Left ventricle myocardium inferior (tissue), 1 donor: Measurements from ENCODE around the gene PRIMA1. TPM values are rescaled to one million over a fixed set of nuclear protein-coding genes. Genes with fewer than 3 reads are reported as not detected.
A peak's percentile ranks its signal among the peaks of the same experiment; 100 is the strongest.

Experiments used
- DNase-seq: peaks from one replicate; pipeline ENCODE4 v3.0.0-alpha.2; 2020
- H3K27ac ChIP-seq: fragments of 200-600 bp; replicated peaks from 2 replicates; pipeline ENCODE4 v1.8.0; 2021
- H3K27me3 ChIP-seq: fragments of 200-600 bp; 2 replicates; pipeline ENCODE4 v1.8.0; 2021; ENCODE audit warnings: low read depth
- H3K36me3 ChIP-seq: fragments of 200-600 bp; 2 replicates; pipeline ENCODE4 v1.8.0; 2021
- H3K4me1 ChIP-seq: fragments of 200-600 bp; 2 replicates; pipeline ENCODE4 v1.8.0; 2021
- H3K4me3 ChIP-seq: fragments of 200-600 bp; 2 replicates; pipeline ENCODE4 v1.8.0; 2021; ENCODE audit warnings: mild to moderate bottlenecking, moderate library complexity
- H3K9me3 ChIP-seq: fragments of 200-600 bp; replicated peaks from 2 replicates; pipeline ENCODE4 v1.8.0; 2021
- intact Hi-C: fragments of 100-400 bp; cut with micrococcal nuclease; formaldehyde crosslinking; loops from one replicate; pipeline ENCODE4 v1.11.0; 2022
- long read RNA-seq: library from polyadenylated mRNA; unstranded; transcript quantifications from one replicate; pipeline ENCODE4 v2.0.0, GENCODE V29; 2021
- total RNA-seq: library from RNA; stranded (reverse); fragmentation: NEBNext Ultra II Directional; extraction: Animal tissue kit (Norgen Biotek cat#: 25700); gene quantifications from one replicate; pipeline ENCODE4 v1.2.1, GENCODE V29; 2021
- TF ChIP-seq, protein P1 (sequence below): fragments of 200-600 bp; IDR thresholded peaks from 2 replicates; pipeline ENCODE4 v1.8.0; 2021; ENCODE audit warnings: antibody characterized with exemption, mild to moderate bottlenecking, borderline replicate concordance
- donor health status: DM: no; HTN: yes; CAD: no; lungs with severe emphysema.

Gene PRIMA1, protein sequence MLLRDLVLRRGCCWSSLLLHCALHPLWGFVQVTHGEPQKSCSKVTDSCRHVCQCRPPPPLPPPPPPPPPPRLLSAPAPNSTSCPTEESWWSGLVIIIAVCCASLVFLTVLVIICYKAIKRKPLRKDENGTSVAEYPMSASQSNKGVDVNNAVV
- total RNA-seq, result 7.3 TPM
- long read RNA-seq, partial matches to known transcripts, result 0 of 11 reads
- long read RNA-seq, other reads (novel, unspliced or antisense), result 11 of 11 reads

DNA sequence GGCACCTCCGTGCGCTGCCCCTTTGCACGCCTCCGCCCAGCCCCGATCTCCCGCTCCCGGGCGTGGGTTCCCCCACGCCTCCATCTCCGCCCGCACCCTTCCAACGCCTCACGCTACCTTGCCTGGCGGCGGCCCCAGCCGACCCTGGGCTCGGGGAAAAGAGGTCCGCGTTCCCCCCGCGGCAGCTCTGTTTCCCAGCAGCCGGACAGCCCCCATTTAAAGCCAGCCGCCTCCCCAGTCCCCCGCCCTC is at the start of gene PRIMA1:
PRIMA1 (minus strand) TSS at position 193 of the 250 bp plus-strand sequence. CDS start 767 bp downstream, outside the sequence.
- Histone ChIP-seq H3K4me1 (peaks cover 28% of the 10 kb centered on the region), H3K36me3 (no peaks in the 10 kb centered on the region), H3K9me3 (no peaks in the 10 kb centered on the region), H3K27me3 (peaks cover 57% of the 10 kb centered on the region), H3K4me3 (peak within 1 kb of the TSS; percentile 74), H3K27ac (peak within 1 kb of the TSS; percentile 85)
- TF ChIP-seq, protein P1, sequence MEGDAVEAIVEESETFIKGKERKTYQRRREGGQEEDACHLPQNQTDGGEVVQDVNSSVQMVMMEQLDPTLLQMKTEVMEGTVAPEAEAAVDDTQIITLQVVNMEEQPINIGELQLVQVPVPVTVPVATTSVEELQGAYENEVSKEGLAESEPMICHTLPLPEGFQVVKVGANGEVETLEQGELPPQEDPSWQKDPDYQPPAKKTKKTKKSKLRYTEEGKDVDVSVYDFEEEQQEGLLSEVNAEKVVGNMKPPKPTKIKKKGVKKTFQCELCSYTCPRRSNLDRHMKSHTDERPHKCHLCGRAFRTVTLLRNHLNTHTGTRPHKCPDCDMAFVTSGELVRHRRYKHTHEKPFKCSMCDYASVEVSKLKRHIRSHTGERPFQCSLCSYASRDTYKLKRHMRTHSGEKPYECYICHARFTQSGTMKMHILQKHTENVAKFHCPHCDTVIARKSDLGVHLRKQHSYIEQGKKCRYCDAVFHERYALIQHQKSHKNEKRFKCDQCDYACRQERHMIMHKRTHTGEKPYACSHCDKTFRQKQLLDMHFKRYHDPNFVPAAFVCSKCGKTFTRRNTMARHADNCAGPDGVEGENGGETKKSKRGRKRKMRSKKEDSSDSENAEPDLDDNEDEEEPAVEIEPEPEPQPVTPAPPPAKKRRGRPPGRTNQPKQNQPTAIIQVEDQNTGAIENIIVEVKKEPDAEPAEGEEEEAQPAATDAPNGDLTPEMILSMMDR, result no peak
- intact Hi-C loops, result no loop called here
- DNase-seq, result no peak

DNA sequence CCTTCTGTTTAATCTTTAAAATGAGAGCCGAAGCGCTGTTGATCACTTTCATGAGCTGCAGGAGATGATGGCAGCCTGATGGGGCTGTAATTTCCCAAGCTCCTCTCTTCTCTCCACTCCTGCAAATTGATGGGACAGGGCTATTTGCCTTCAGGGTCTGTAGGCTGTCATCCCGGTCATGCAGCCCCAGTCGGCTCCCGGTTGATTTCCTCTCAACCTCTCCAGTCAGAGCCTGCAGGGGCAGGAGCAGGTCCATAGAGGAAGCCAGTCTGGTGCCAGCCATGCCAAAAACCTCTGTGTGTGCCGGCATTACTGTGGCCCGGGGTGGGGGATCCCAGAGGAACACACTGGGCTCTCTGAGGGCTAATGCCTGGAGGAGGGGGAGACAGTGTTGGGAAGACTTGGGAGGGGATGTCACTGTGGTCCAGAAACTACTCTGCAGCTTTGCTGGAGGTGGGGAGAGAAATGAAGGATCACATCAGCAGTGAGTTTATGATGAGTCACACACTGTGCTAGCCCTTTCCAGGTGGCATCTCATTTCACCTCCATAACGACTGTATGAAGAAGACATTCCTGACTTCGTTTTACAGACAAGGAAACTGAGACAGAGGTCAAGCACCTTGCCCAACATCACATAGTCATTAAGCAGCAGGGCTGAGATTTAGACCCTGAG is 46.5 kb upstream of the PRIMA1 start:
- Histone ChIP-seq H3K4me1 (no peaks in the 10 kb centered on the region), H3K27ac (no peak overlapping the region), H3K36me3 (no peaks in the 10 kb centered on the region), H3K4me3 (no peak overlapping the region), H3K27me3 (peaks cover 52% of the 10 kb centered on the region), H3K9me3 (no peaks in the 10 kb centered on the region)
- TF ChIP-seq, protein P1, result no peak
- intact Hi-C loops, result no loop called here
- DNase-seq, result no peak

- Histone ChIP-seq H3K36me3 (no peaks in the 10 kb centered on the region), H3K4me3 (no peak overlapping the region), H3K9me3 (no peaks in the 10 kb centered on the region), H3K4me1 (no peaks in the 10 kb centered on the region), H3K27ac (no peak overlapping the region), H3K27me3 (peaks cover 35% of the 10 kb centered on the region)
- TF ChIP-seq, protein P1, result no peak
- intact Hi-C loops, result no loop called here
- peak; percentile 48 for DNase-seq
Observed at GRCh38 chr14:93832665-93833064, 44.4 kb upstream of the PRIMA1 start.

- Histone ChIP-seq H3K36me3 (no peaks in the 10 kb centered on the region), H3K27me3 (peaks cover 30% of the 10 kb centered on the region), H3K9me3 (no peaks in the 10 kb centered on the region), H3K27ac (no peak overlapping the region), H3K4me1 (no peaks in the 10 kb centered on the region), H3K4me3 (no peak overlapping the region)
- TF ChIP-seq, protein P1, result no peak
- intact Hi-C loops, result no loop called here
- no peak for DNase-seq
Observed at GRCh38 chr14:93832081-93832480, 43.8 kb upstream of the PRIMA1 start.

DNA sequence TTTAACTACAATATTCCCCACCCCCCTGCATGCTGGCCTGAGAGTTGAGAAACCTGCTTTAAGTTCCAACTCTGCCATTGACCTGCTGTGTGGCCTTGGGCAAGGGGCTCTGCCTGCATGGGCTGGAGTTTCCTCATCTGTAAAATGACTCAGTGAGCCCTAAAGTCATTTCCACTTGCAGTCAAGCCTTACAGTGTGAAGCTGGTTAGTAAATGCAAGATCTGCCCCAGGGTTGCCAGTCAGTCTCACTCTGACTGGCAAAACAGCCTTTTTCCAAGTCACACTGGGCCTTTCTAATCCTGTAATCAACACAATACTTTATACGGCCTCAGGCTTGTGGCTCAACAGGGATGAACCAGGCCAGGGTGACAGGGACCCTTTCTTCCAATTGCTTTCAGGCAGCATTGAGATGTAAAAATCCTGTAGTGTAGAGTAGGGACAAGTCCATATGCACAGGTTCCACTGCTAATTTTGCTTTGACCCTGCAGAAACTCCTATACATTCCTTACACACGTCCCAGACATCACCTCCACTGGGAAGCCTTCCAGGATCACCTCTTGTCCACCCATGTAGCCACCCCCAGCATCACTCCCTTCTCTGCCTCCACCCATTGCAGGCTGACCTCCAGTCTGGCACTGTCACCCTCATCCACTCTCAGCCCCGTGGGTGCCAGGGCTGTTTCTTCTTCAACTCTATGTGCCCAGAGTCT is 42.6 kb upstream of the PRIMA1 start:
- no peak overlapping the region for H3K27ac ChIP-seq
- H3K4me3 ChIP-seq, result no peak overlapping the region
- H3K27me3 ChIP-seq, result peaks cover 27% of the 10 kb centered on the region
- no peak for DNase-seq
- intact Hi-C loops, result no loop called here
- TF ChIP-seq, protein P1, result no peak
- H3K9me3 ChIP-seq, result no peaks in the 10 kb centered on the region
- no peaks in the 10 kb centered on the region for H3K36me3 ChIP-seq
- no peaks in the 10 kb centered on the region for H3K4me1 ChIP-seq
